ENCODE data around the gene SDC1.
"Not testable (repeated sequence)": the region's sequence is repeated elsewhere in the genome, so short reads cannot be mapped to it uniquely, and the experiment has no call there.

The SDC1 gene

GRCh38 chr2:20198001-20198400 lies 26.9 kb downstream of the SDC1 start:
- no peak for DNase-seq (ENCODE audit: low read depth, low spot score)

GRCh38 chr2:20197192-20197591 lies 27.7 kb downstream of the SDC1 start:
- DNase-seq (ENCODE audit: low read depth, low spot score), result no peak

- DNase-seq (ENCODE audit: low read depth, low spot score), result no peak
Observed at GRCh38 chr2:20196657-20197161, 28.2 kb downstream of the SDC1 start.

GRCh38 chr2:20196053-20196656 lies 28.8 kb downstream of the SDC1 start:
- no peak for DNase-seq (ENCODE audit: low read depth, low spot score)

- no peak for DNase-seq (ENCODE audit: low read depth, low spot score)
Observed at GRCh38 chr2:20195431-20196033, 29.4 kb downstream of the SDC1 start.

GRCh38 chr2:20195016-20195411 lies 29.9 kb downstream of the SDC1 start:
- DNase-seq (ENCODE audit: low read depth, low spot score), result not testable (repeated sequence)

- DNase-seq (ENCODE audit: low read depth, low spot score), result no peak
Observed at GRCh38 chr2:20194097-20195015, 30.6 kb downstream of the SDC1 start.

GRCh38 chr2:20193185-20193584 lies 31.7 kb downstream of the SDC1 start:
- no peak for DNase-seq (ENCODE audit: low read depth, low spot score)

GRCh38 chr2:20192781-20193180 lies 32.1 kb downstream of the SDC1 start:
- DNase-seq (ENCODE audit: low read depth, low spot score), result no peak

GRCh38 chr2:20191714-20192569 lies 33.0 kb downstream of the SDC1 start:
- DNase-seq (ENCODE audit: low read depth, low spot score), result no peak

GRCh38 chr2:20190876-20191713 lies 33.8 kb downstream of the SDC1 start:
- DNase-seq (ENCODE audit: low read depth, low spot score), result no peak

GRCh38 chr2:20190170-20190569 lies 34.8 kb downstream of the SDC1 start:
- DNase-seq (ENCODE audit: low read depth, low spot score), result no peak

- DNase-seq (ENCODE audit: low read depth, low spot score), result no peak
Observed at GRCh38 chr2:20189299-20189931, 35.5 kb downstream of the SDC1 start.

- DNase-seq (ENCODE audit: low read depth, low spot score), result no peak
Observed at GRCh38 chr2:20188851-20189250, 36.1 kb downstream of the SDC1 start.

- DNase-seq (ENCODE audit: low read depth, low spot score), result no peak
Observed at GRCh38 chr2:20188201-20188600, 36.7 kb downstream of the SDC1 start.

- no peak for DNase-seq (ENCODE audit: low read depth, low spot score)
Observed at GRCh38 chr2:20187331-20187730, 37.6 kb downstream of the SDC1 start.

GRCh38 chr2:20186855-20187187 lies 38.1 kb downstream of the SDC1 start:
- no peak for DNase-seq (ENCODE audit: low read depth, low spot score)

- DNase-seq (ENCODE audit: low read depth, low spot score), result no peak
Observed at GRCh38 chr2:20186078-20186854, 38.7 kb downstream of the SDC1 start.
